HG03095 (cell line): Measurements from ENCODE around the gene ZBTB7B.

Experiments
- ATAC-seq: cut with Tn5 transposase; IDR thresholded peaks from one replicate; pipeline ENCODE4 v1.9.1; 2021; ENCODE audit warnings: moderate library complexity; ENCODE audit not compliant: unreplicated experiment

The ZBTB7B gene

DNA sequence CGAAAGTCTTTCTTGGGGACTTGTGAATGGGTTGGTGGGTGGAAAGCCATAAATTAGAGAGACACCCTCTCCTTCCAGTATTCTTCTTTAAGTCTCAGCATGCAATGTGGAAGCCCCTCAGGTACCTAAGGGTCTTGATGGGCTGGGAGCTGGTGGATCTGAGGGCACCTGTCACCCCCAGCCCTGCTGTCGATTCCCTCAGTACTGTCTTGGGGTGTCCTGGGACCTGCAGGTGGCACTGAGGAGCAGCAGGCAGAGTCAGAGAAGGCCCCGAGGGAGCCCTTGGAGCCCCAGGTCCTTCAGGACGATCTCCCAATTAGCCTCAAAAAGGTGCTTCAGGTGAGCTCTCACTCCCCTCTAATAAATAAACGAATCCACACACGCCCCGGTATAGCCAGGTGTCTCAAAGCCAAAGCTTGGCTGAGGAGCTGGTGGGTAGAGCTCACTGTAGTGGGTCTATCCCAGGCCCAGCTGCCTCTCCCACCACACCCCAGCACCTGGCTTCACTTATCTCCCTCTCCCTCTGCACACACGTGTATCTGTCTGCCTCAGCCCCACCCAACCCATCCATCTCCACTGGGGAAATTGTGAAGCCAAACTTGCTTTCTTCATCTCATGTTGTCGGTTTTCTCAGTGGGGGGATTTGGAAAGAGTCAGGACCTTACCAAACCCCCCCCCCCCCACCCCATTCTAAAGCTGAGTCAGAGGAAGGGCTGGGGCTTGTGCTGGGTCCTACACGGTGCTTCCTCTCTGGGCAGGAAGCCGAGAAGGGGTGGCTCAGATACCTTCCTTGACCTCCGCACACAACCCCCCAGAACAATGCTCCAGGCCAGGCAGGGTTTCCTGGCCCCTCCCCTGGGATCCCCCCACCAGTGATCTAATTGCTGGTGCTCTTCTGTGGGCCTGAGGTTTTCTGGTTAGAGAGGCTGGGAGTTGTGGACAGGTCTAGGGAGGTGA is 50.1 kb downstream of the ZBTB7B start:
- ATAC-seq, result no peak

GRCh38 chr1:155053531-155054105 is 51.0 kb downstream of the ZBTB7B start:
- ATAC-seq, result no peak

DNA sequence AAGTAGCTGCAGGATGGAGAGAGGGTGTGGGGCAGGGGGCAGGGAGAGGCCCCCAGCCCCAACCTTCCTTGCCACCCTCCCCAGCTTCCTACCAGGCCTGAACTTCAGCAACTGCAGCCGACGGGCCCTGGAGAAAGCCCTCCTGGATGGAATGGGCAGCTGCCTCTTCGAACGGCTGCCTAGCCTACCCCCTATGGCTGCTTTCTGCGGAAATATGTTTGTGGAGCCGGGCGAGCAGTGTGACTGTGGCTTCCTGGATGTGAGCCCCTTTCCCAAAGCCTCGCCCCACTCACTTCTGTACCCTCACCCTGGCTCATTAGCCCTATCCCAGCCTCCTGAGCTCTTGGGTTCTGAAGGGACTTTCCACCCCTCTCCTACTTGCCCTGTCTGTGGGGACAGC is 54.5 kb downstream of the ZBTB7B start:
- no peak for ATAC-seq

DNA sequence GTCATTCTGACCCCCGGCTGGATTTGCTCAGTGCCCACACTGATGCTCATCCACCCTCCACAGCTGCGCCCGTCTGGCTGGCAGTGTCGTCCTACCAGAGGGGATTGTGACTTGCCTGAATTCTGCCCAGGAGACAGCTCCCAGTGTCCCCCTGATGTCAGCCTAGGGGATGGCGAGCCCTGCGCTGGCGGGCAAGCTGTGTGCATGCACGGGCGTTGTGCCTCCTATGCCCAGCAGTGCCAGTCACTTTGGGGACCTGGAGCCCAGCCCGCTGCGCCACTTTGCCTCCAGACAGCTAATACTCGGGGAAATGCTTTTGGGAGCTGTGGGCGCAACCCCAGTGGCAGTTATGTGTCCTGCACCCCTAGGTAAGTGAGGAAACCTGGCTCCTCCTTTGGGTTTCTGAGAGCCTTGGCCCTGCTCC is 55.2 kb downstream of the ZBTB7B start:
- ATAC-seq, result no peak

GRCh38 chr1:155060736-155061135 is 58.1 kb downstream of the ZBTB7B start:
- ATAC-seq, result no peak

GRCh38 chr1:155061381-155062150 is 59.0 kb downstream of the ZBTB7B start:
- ATAC-seq, result peak; percentile 40

GRCh38 chr1:155062151-155062686 is 59.6 kb downstream of the ZBTB7B start:
- ATAC-seq, result no peak

DNA sequence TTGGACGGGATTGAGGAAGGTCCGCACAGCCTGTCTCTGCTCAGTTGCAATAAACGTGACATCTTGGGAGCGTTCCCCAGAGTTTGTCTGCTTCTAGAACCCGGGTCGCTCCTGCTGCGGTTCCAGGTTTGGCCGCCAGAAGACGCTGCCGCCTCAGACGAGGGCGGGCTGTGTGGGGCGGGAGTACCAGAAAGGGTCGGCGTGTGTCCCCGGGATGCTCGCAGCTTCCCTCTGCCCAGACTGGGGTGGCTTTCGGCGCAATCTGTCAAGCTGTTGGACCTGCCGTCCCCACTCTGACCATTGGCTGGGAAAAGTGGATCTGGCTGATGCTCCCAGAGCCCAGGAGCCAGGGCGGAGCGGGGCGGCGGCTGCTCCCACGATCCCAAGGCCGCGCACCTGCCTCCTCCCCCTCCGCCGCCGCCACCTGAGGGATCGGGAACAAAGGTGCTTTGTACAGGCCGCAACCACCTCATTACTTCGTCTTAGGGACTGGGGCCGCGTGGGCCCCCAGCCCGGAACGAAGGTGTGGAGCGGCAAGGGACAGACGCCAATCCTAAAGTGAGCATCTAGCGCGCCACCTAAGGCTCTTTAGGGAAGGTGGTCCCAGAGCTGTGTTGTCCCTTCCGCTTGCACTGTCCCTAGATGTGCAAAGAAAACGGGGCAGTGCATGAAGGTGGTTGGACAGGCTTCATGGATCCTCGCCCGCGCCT is 60.3 kb downstream of the ZBTB7B start:
- ATAC-seq, result no peak

- ATAC-seq, result peak; percentile 64
Measured at GRCh38 chr1:155063550-155064110, 61.0 kb downstream of the ZBTB7B start, which contains the start of gene EFNA4. EFNA4 (plus strand) TSS chr1:155063740; CDS start chr1:155063824, 84 bp downstream.

DNA sequence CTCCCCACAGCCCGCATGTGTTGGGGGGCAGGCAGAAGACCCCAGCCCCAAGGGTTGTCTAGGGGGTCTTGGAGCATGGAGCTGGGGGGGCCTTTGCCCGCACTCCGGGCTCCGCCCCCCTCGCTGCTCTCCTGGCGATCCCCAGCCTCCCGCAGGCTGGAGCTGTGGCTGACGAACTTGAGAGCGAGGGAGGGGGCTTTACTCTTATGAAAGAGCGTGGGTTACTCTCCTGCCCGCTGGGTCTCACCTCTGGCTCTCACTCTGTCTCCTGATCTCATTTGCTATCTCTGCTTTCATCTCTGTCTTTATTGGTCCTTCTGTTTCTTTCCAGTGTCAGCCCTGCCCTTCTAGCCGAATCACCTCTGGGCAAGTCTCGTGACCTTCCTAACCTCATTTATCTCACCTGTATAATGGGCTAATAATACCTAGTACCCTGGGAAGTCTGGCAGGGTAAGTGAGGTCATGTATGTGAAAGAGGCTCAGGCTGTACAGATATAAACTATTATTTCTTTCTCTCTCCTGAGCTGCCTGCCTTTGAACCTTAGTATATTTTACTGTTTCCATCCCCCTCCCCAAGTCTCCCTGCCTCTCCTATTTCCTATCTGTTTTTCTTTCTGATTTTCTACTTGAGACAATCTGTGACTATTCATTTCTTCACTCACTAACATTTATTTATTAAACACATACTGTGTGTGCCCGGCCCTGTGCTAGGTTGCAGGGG is 61.7 kb downstream of the ZBTB7B start:
- no peak for ATAC-seq

DNA sequence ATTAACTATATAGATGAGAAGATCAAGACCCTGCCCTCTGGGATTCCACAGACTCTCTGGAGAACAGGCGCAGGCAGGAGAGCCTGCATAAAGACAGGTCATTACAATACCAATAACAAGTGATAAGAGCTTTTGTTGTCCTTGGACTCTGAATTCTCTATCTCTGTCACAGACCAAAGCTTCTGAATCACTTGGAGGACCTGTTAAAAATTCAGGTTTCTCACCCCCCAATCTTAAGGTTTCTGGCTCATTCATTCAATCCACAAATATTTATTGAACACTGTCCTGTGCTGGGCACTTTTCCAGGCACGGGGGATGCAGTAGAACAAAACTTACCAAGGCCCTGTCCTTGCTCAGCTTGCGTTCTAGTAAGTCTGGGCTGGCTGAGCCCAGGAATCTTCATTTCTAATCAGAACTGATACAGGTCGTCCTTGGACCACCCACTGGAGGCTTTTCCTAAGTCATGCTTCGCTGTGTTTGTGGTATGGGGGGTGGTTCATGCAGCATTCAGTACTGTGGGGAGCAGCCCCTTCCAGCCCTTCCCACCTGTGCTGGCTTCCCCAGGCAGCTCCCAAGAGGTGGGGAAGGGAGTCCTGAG is 62.3 kb downstream of the ZBTB7B start:
- ATAC-seq, result no peak

GRCh38 chr1:155066777-155067176 is 64.2 kb downstream of the ZBTB7B start:
- no peak for ATAC-seq
